SK-N-SH treated with all-trans-retinoic acid at 6 μM for 48 hours (cell line): Measurements from ENCODE around the gene GPR161.

Experiments used
- ATAC-seq: fragments of 200-7000 bp; cut with Tn5 transposase; 3 replicates; pipeline ENCODE4 v1.9.1; 2020; ENCODE audit warnings: mild to moderate bottlenecking, moderate library complexity
- ARNTL ChIP-seq: fragments of 450-650 bp; formaldehyde crosslinking; IDR thresholded peaks from 2 replicates; pipeline ENCODE4 v1.5.0; 2020; ENCODE audit warnings: low read depth, mild to moderate bottlenecking, moderate library complexity, borderline replicate concordance
- BACH2 ChIP-seq: fragments of 250-450 bp; sonication (Bioruptor Pico); IDR thresholded peaks from 2 replicates; pipeline ENCODE4 v1.9.0; 2021; ENCODE audit warnings: mild to moderate bottlenecking, borderline replicate concordance
- CREB5 ChIP-seq: fragments of 250-450 bp; sonication (Bioruptor Pico); IDR thresholded peaks from 2 replicates; pipeline ENCODE4 v1.5.1; 2020; ENCODE audit warnings: low read depth, mild to moderate bottlenecking, moderate library complexity
- CSDC2 ChIP-seq: fragments of 250-450 bp; sonication (Bioruptor Pico); IDR thresholded peaks from 2 replicates; pipeline ENCODE4 v1.5.0; 2020; ENCODE audit warnings: mild to moderate bottlenecking, moderate library complexity
- ESRRG ChIP-seq: fragments of 250-450 bp; sonication (Bioruptor Pico); IDR thresholded peaks from 2 replicates; pipeline ENCODE4 v1.6.1; 2021; ENCODE audit warnings: mild to moderate bottlenecking
- GLIS3 ChIP-seq: fragments of 250-450 bp; sonication (Bioruptor Pico); IDR thresholded peaks from 2 replicates; pipeline ENCODE4 v1.5.0; 2020; ENCODE audit warnings: mild to moderate bottlenecking, moderate library complexity
- ISL1 ChIP-seq: fragments of 250-450 bp; sonication (Bioruptor Pico); IDR thresholded peaks from 2 replicates; pipeline ENCODE4 v2.1.2; 2022; ENCODE audit warnings: mild to moderate bottlenecking, moderate library complexity
- OSR1 ChIP-seq: fragments of 250-450 bp; sonication (Bioruptor Pico); IDR thresholded peaks from 2 replicates; pipeline ENCODE4 v1.8.0; 2022; ENCODE audit warnings: moderate library complexity, mild to moderate bottlenecking, inconsistent platforms
- PATZ1 ChIP-seq: fragments of 250-450 bp; sonication (Bioruptor Pico); IDR thresholded peaks from 2 replicates; pipeline ENCODE4 v1.8.0; 2020; ENCODE audit warnings: mild to moderate bottlenecking, moderate library complexity, borderline replicate concordance
- POU6F1 ChIP-seq: fragments of 250-450 bp; sonication (Bioruptor Pico); IDR thresholded peaks from 2 replicates; pipeline ENCODE4 v1.8.0; 2021; ENCODE audit warnings: low read depth, mild to moderate bottlenecking, moderate library complexity, borderline replicate concordance
- PPARA ChIP-seq: fragments of 250-450 bp; sonication (Bioruptor Pico); IDR thresholded peaks from 2 replicates; pipeline ENCODE4 v1.5.0; 2020; ENCODE audit warnings: mild to moderate bottlenecking, borderline replicate concordance
- RARB ChIP-seq: fragments of 250-450 bp; sonication (Bioruptor Pico); IDR thresholded peaks from 2 replicates; pipeline ENCODE4 v1.8.0; 2021; ENCODE audit warnings: mild to moderate bottlenecking, moderate library complexity
- SNAI2 ChIP-seq: fragments of 250-450 bp; sonication (Bioruptor Pico); IDR thresholded peaks from 2 replicates; pipeline ENCODE4 v1.5.0; 2020; ENCODE audit warnings: mild to moderate bottlenecking, moderate library complexity
- TCF4 ChIP-seq: fragments of 250-450 bp; sonication (Bioruptor Pico); IDR thresholded peaks from 2 replicates; pipeline ENCODE4 v1.8.0; 2021; ENCODE audit warnings: mild to moderate bottlenecking, moderate library complexity, borderline replicate concordance
- ZFP3 ChIP-seq: fragments of 250-450 bp; sonication (Bioruptor Pico); IDR thresholded peaks from 2 replicates; pipeline ENCODE4 v1.5.0; 2020; ENCODE audit warnings: mild to moderate bottlenecking, moderate library complexity
- ZFP30 ChIP-seq: fragments of 450-650 bp; formaldehyde crosslinking; IDR thresholded peaks from 2 replicates; pipeline ENCODE4 v1.5.0; 2022; ENCODE audit warnings: mild to moderate bottlenecking, moderate library complexity
- ZNF565 ChIP-seq: fragments of 450-650 bp; formaldehyde crosslinking; conservative IDR thresholded peaks from 2 replicates; pipeline ENCODE4 v1.5.0; 2020; ENCODE audit warnings: low read depth, mild to moderate bottlenecking, moderate library complexity
- ZNF70 ChIP-seq: fragments of 450-650 bp; formaldehyde crosslinking; IDR thresholded peaks from 2 replicates; pipeline ENCODE4 v1.5.0; 2020; ENCODE audit warnings: mild to moderate bottlenecking, moderate library complexity
- ZNF8 ChIP-seq: fragments of 450-650 bp; formaldehyde crosslinking; IDR thresholded peaks from 2 replicates; pipeline ENCODE4 v1.5.0; 2020; ENCODE audit warnings: mild to moderate bottlenecking, moderate library complexity
- TF ChIP-seq, protein P1 (sequence below): fragments of 250-450 bp; sonication (Bioruptor Pico); IDR thresholded peaks from 2 replicates; pipeline ENCODE4 v1.5.0; 2020; ENCODE audit warnings: mild to moderate bottlenecking, moderate library complexity

Gene GPR161

GRCh38 chr1:168161459-168161858 is 24.7 kb upstream of the GPR161 start:
- no peak for ATAC-seq
- no peak for TF ChIP-seq ZFP30 (CRISPR knock-in tag)
- no peak for TF ChIP-seq RARB (CRISPR knock-in tag)
- no peak for TF ChIP-seq ZNF70 (CRISPR knock-in tag)
- TF ChIP-seq OSR1 (CRISPR knock-in tag), result no peak
- no peak for TF ChIP-seq ARNTL (CRISPR knock-in tag)
- TF ChIP-seq CREB5 (CRISPR knock-in tag), result no peak
- TF ChIP-seq PATZ1 (CRISPR knock-in tag), result no peak
- TF ChIP-seq ZNF8 (CRISPR knock-in tag), result no peak
- TF ChIP-seq ISL1 (CRISPR knock-in tag), result no peak
- TF ChIP-seq ZNF565 (CRISPR knock-in tag), result no peak
- TF ChIP-seq BACH2 (CRISPR knock-in tag), result no peak
- no peak for TF ChIP-seq SNAI2 (CRISPR knock-in tag)
- no peak for TF ChIP-seq ESRRG
- no peak for TF ChIP-seq ZFP3 (CRISPR knock-in tag)

- ATAC-seq, result no peak
- TF ChIP-seq GLIS3 (CRISPR knock-in tag) (no peak), RARB (CRISPR knock-in tag) (no peak), CSDC2 (CRISPR knock-in tag) (no peak), TCF4 (no peak), ZFP3 (CRISPR knock-in tag) (no peak)
Measured at GRCh38 chr1:168159979-168160378, 23.2 kb upstream of the GPR161 start.

GRCh38 chr1:168159251-168159650 is 22.5 kb upstream of the GPR161 start:
- no peak for ATAC-seq
- TF ChIP-seq ISL1 (CRISPR knock-in tag) (no peak), PATZ1 (CRISPR knock-in tag) (no peak), CREB5 (CRISPR knock-in tag) (no peak), ESRRG (no peak)

- TF ChIP-seq, protein P1, sequence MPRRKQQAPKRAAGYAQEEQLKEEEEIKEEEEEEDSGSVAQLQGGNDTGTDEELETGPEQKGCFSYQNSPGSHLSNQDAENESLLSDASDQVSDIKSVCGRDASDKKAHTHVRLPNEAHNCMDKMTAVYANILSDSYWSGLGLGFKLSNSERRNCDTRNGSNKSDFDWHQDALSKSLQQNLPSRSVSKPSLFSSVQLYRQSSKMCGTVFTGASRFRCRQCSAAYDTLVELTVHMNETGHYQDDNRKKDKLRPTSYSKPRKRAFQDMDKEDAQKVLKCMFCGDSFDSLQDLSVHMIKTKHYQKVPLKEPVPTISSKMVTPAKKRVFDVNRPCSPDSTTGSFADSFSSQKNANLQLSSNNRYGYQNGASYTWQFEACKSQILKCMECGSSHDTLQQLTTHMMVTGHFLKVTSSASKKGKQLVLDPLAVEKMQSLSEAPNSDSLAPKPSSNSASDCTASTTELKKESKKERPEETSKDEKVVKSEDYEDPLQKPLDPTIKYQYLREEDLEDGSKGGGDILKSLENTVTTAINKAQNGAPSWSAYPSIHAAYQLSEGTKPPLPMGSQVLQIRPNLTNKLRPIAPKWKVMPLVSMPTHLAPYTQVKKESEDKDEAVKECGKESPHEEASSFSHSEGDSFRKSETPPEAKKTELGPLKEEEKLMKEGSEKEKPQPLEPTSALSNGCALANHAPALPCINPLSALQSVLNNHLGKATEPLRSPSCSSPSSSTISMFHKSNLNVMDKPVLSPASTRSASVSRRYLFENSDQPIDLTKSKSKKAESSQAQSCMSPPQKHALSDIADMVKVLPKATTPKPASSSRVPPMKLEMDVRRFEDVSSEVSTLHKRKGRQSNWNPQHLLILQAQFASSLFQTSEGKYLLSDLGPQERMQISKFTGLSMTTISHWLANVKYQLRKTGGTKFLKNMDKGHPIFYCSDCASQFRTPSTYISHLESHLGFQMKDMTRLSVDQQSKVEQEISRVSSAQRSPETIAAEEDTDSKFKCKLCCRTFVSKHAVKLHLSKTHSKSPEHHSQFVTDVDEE, result no peak
- TF ChIP-seq SNAI2 (CRISPR knock-in tag) (no peak), BACH2 (CRISPR knock-in tag) (no peak), ZNF70 (CRISPR knock-in tag) (no peak), ISL1 (CRISPR knock-in tag) (no peak), CSDC2 (CRISPR knock-in tag) (no peak), PPARA (CRISPR knock-in tag) (no peak), CREB5 (CRISPR knock-in tag) (no peak), POU6F1 (CRISPR knock-in tag) (no peak), ZNF8 (CRISPR knock-in tag) (no peak), PATZ1 (CRISPR knock-in tag) (no peak)
- ATAC-seq, result no peak
Measured at GRCh38 chr1:168157638-168158037, 20.9 kb upstream of the GPR161 start.
